PC-9 (cell line): ENCODE results near the gene CTBP2. TPM values are rescaled to one million over a fixed set of nuclear protein-coding genes. Genes with fewer than 3 reads are reported as not detected.

Experiments
- BruUV-seq: library from RNA; stranded (reverse); fragments of 400-500 nt; replicated peaks from 2 replicates; lab custom pipeline; 2021; lab: Mats Ljungman, UMichigan
- CTCF ChIA-PET: fragments of 300-600 bp; sonication (Branson Sonifier 250); formaldehyde crosslinking; loops from one replicate; lab custom pipeline; 2022; ENCODE audit warnings: antibody characterized with exemption; lab: Charles Lee
- POLR2A ChIA-PET: fragments of 300-600 bp; sonication (Branson Sonifier 250); formaldehyde crosslinking; loops from one replicate; lab custom pipeline; 2022; ENCODE audit warnings: antibody characterized with exemption; ENCODE audit not compliant: unreplicated experiment; lab: Charles Lee
- DNase-seq, 2 experiments: peaks; one replicate each; pipeline versions ENCODE4 v3.0.0 to v3.0.0-alpha.2; 2015 to 2022; ENCODE audit warnings: mixed read lengths in 1 of 2
- H2AFZ ChIP-seq: fragments of 200-600 bp; sonication (generic); 2 replicates; pipeline ENCODE4 v1.8.1; 2017; ENCODE audit warnings: antibody characterized with exemption
- H3F3A ChIP-seq: fragments of 200-600 bp; sonication (generic); 2 replicates; pipeline ENCODE4 v1.8.1; 2017; ENCODE audit warnings: antibody characterized with exemption, mild to moderate bottlenecking, low read depth; ENCODE audit not compliant: insufficient read depth
- H3K27ac ChIP-seq: fragments of 200-600 bp; sonication (generic); 2 replicates; pipeline ENCODE4 v1.6.1; 2016; ENCODE audit warnings: mixed run types
- H3K27me3 ChIP-seq: fragments of 200-600 bp; sonication (generic); 2 replicates; pipeline ENCODE4 v1.6.1; 2016; ENCODE audit warnings: low read depth, mixed run types; ENCODE audit not compliant: insufficient read depth
- H3K36me3 ChIP-seq: fragments of 200-600 bp; sonication (generic); 2 replicates; pipeline ENCODE4 v1.6.1; 2016; ENCODE audit warnings: low read depth, mixed run types
- H3K4me1 ChIP-seq: fragments of 200-600 bp; sonication (generic); replicated peaks from 2 replicates; pipeline ENCODE4 v1.6.1; 2016; ENCODE audit warnings: mixed run types; ENCODE audit not compliant: insufficient read depth
- H3K4me2 ChIP-seq: fragments of 200-600 bp; sonication (generic); 2 replicates; pipeline ENCODE4 v1.6.1; 2017; ENCODE audit warnings: mixed run types
- H3K4me3 ChIP-seq: fragments of 200-600 bp; sonication (generic); 2 replicates; pipeline ENCODE4 v1.6.1; 2016; ENCODE audit warnings: mixed run types
- H3K79me2 ChIP-seq: fragments of 200-600 bp; sonication (generic); 2 replicates; pipeline ENCODE4 v1.6.1; 2017; ENCODE audit warnings: low read depth, mixed run types
- H3K9me2 ChIP-seq: fragments of 200-600 bp; sonication (generic); 2 replicates; pipeline ENCODE4 v1.8.1; 2017; ENCODE audit warnings: mild to moderate bottlenecking; ENCODE audit not compliant: insufficient read depth
- H3K9me3 ChIP-seq: fragments of 200-600 bp; sonication (generic); 2 replicates; pipeline ENCODE4 v1.8.1; 2016; ENCODE audit warnings: low read depth; ENCODE audit not compliant: insufficient read depth
- H4K20me1 ChIP-seq: fragments of 200-600 bp; sonication (generic); 2 replicates; pipeline ENCODE4 v1.8.1; 2017; ENCODE audit not compliant: insufficient read depth
- EZH2 ChIP-seq: fragments of 200-600 bp; sonication (generic); IDR thresholded peaks from 2 replicates; pipeline ENCODE4 v1.8.0; 2017; ENCODE audit warnings: antibody characterized with exemption, low read depth
- intact Hi-C: fragments of 100-400 bp; cut with micrococcal nuclease; formaldehyde crosslinking; loops from one replicate; pipeline ENCODE4 v1.10.0; 2022; ENCODE audit not compliant: unreplicated experiment
- total RNA-seq: library from RNA; stranded (reverse); gene quantifications from 2 replicates; pipeline ENCODE4 v1.2.3, GENCODE V29; 2021
- TF ChIP-seq, protein P1 (sequence below): fragments of 200-600 bp; sonication (generic); conservative IDR thresholded peaks from 2 replicates; pipeline ENCODE4 v1.6.1; 2017; ENCODE audit warnings: mixed run types, antibody characterized with exemption, mild to moderate bottlenecking, moderate library complexity

Gene CTBP2
- total RNA-seq, 1 experiment from 2014 or later: 60.5 TPM

DNA sequence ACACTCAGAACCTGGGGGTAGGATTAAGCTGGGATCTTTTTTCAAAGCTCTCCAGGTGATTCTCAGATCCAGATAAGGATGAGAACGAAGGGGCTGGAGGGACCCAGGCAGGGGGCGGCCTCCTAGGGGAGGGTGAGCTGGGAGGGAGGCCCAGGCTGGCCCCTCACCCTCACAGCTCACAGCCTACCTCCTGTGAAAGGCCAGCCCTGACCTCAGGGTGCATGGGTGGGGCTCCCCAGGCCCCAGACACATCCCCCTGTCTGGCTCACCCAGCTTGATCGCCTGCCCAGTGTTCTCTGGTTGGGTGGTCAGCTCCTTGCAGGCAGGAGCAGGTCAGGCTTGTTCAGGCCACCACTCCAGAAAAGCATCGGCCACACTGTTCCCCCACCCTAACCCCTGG is 24.3 kb downstream of the CTBP2 start:
- H3K4me2 ChIP-seq: no peak overlapping the region
- DNase-seq: no peak
- H3K27ac ChIP-seq: no peak overlapping the region
- ChIA-PET POLR2A (no interaction called here), CTCF (no interaction called here)
- H3K36me3 ChIP-seq: no peaks in the 10 kb centered on the region
- no peaks in the 10 kb centered on the region for H3K27me3 ChIP-seq
- BruUV-seq: no TSS peak
- H3F3A ChIP-seq: no peaks in the 10 kb centered on the region
- TF ChIP-seq EZH2: no peak
- TF ChIP-seq, protein P1, sequence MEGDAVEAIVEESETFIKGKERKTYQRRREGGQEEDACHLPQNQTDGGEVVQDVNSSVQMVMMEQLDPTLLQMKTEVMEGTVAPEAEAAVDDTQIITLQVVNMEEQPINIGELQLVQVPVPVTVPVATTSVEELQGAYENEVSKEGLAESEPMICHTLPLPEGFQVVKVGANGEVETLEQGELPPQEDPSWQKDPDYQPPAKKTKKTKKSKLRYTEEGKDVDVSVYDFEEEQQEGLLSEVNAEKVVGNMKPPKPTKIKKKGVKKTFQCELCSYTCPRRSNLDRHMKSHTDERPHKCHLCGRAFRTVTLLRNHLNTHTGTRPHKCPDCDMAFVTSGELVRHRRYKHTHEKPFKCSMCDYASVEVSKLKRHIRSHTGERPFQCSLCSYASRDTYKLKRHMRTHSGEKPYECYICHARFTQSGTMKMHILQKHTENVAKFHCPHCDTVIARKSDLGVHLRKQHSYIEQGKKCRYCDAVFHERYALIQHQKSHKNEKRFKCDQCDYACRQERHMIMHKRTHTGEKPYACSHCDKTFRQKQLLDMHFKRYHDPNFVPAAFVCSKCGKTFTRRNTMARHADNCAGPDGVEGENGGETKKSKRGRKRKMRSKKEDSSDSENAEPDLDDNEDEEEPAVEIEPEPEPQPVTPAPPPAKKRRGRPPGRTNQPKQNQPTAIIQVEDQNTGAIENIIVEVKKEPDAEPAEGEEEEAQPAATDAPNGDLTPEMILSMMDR: no peak
- H4K20me1 ChIP-seq: peaks cover 67% of the 10 kb centered on the region
- peaks cover 94% of the 10 kb centered on the region for H3K79me2 ChIP-seq
- H3K4me3 ChIP-seq: no peak overlapping the region
- intact Hi-C loops: no loop called here
- H3K4me1 ChIP-seq: no peaks in the 10 kb centered on the region
- no peaks in the 10 kb centered on the region for H3K9me2 ChIP-seq
- H2AFZ ChIP-seq: no peak overlapping the region
- no peaks in the 10 kb centered on the region for H3K9me3 ChIP-seq

DNA sequence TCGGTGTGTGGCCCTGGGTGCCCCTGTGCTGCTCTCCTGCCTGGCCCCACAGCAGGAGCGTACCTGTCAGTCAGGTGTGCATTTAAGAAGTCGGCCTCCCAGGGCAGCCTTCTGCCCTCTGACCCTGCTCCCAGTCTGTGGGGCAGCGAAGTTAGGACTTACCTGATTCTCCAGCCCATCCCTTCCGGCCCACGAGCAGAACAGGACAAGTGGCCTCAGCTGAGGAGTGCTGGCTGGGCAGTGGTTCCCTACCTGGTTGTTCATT is 24.7 kb downstream of the CTBP2 start:
- Histone ChIP-seq H3K4me3 (no peak overlapping the region), H3K9me2 (no peaks in the 10 kb centered on the region), H3K4me2 (no peak overlapping the region), H3K4me1 (no peaks in the 10 kb centered on the region), H3K9me3 (no peaks in the 10 kb centered on the region), H3K79me2 (peaks cover 97% of the 10 kb centered on the region), H3K36me3 (no peaks in the 10 kb centered on the region), H3K27me3 (no peaks in the 10 kb centered on the region), H4K20me1 (peaks cover 66% of the 10 kb centered on the region), H2AFZ (no peak overlapping the region), H3F3A (no peaks in the 10 kb centered on the region), H3K27ac (no peak overlapping the region)
- intact Hi-C loops: no loop called here
- no peak for TF ChIP-seq EZH2
- TF ChIP-seq, protein P1: no peak
- BruUV-seq: no TSS peak
- DNase-seq: no peak
- ChIA-PET CTCF (no interaction called here), POLR2A (no interaction called here)

DNA sequence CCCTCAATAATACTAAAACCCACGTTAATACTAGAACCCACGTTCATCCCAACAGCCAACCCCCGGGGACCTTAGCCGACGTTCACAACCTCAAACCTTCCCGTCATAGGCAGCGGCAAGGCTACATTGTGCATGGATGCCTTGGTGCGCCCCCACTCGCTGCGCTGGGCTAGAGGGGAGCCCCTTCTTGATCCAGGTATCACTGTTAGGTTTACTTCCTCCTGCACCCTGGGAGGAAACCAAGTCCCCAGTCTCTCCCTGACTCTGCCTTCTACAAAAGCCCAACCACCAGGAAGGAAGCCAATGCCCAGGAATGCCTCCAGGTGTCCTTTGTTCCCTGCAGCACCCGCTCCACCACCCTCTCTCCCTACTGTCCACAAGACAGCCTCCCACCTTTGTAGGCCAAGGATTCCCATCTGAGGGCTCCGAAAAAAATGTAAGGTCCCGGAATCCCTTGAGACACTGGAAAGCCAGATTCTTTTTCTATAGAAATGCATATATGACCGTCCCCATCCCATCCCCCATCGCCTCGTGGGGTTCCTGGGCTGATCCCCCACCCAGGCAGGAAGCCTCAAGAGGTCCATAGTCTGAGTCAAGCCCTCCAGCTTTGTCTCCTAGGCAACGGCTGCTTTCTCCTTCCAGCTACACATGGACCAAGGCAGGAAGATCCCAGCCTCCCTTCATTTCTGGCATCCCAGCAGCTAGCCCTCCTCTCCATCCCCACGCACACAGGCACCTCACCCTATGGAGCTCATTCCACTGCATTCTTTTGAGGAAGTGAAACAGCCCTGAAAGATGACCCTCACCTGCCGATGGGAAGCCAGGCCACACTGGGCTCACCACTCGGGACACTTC is 25.2 kb downstream of the CTBP2 start:
- Histone ChIP-seq H3F3A (no peaks in the 10 kb centered on the region), H3K36me3 (no peaks in the 10 kb centered on the region), H3K9me2 (no peaks in the 10 kb centered on the region), H3K9me3 (no peaks in the 10 kb centered on the region), H2AFZ (no peak overlapping the region), H3K79me2 (peaks cover 97% of the 10 kb centered on the region), H3K4me2 (no peak overlapping the region), H3K4me3 (no peak overlapping the region), H3K4me1 (no peaks in the 10 kb centered on the region), H3K27me3 (no peaks in the 10 kb centered on the region), H4K20me1 (peaks cover 66% of the 10 kb centered on the region), H3K27ac (no peak overlapping the region)
- no peak for DNase-seq
- BruUV-seq: no TSS peak
- TF ChIP-seq, protein P1: no peak
- no peak for TF ChIP-seq EZH2
- POLR2A ChIA-PET: no interaction called here
- CTCF ChIA-PET: no interaction called here
- intact Hi-C loops: no loop called here
